Skeletal muscle tissue (tissue), 4 donors: ENCODE measurements around the gene PLVAP. TPM values are rescaled to one million over a fixed set of nuclear protein-coding genes. Genes with fewer than 3 reads are reported as not detected.

Experiments
- H3K27ac ChIP-seq: one replicate; pipeline ENCODE4 v1.7.0; 2013; ENCODE audit warnings: mild to moderate bottlenecking, low read depth, low read length, inconsistent platforms
- H3K27me3 ChIP-seq, 3 donors: one replicate each; pipeline ENCODE4 v1.7.0; 2013; ENCODE audit warnings: low read length in 3 of 3; ENCODE audit not compliant: control insufficient read depth in 3 of 3, insufficient read depth in 3 of 3
- H3K36me3 ChIP-seq, 3 donors: one replicate each; pipeline ENCODE4 v1.7.0; 2013; ENCODE audit warnings: low read length in 3 of 3; ENCODE audit not compliant: control insufficient read depth in 3 of 3, insufficient read depth in 3 of 3
- H3K4me1 ChIP-seq, 3 donors: one replicate each; pipeline ENCODE4 v1.7.0; 2013; ENCODE audit warnings: low read length in 3 of 3, mild to moderate bottlenecking in 3 of 3; ENCODE audit not compliant: control insufficient read depth in 3 of 3, insufficient read depth in 3 of 3
- H3K4me3 ChIP-seq, 3 donors: one replicate each; pipeline ENCODE4 v1.7.0; 2013; ENCODE audit warnings: low read length in 3 of 3
- H3K9ac ChIP-seq, 3 donors: one replicate each; pipeline ENCODE4 v1.7.0; 2013; ENCODE audit warnings: low read length in 3 of 3, mild to moderate bottlenecking in 3 of 3, moderate library complexity in 2 of 3, low read depth in 1 of 3
- H3K9me3 ChIP-seq, 3 donors: one replicate each; pipeline ENCODE4 v1.7.0; 2013; ENCODE audit warnings: low read length in 3 of 3; ENCODE audit not compliant: control insufficient read depth in 3 of 3
- total RNA-seq: library from RNA; depleted of rRNA; stranded (reverse); fragments of >200 nt; gene quantifications from one replicate; pipeline ENCODE4 v1.2.3, GENCODE V29; 2014
- donor health status: Osteomylitis.

Gene PLVAP
- total RNA-seq, 1 donor from 2014 or later = 12.5 TPM

DNA sequence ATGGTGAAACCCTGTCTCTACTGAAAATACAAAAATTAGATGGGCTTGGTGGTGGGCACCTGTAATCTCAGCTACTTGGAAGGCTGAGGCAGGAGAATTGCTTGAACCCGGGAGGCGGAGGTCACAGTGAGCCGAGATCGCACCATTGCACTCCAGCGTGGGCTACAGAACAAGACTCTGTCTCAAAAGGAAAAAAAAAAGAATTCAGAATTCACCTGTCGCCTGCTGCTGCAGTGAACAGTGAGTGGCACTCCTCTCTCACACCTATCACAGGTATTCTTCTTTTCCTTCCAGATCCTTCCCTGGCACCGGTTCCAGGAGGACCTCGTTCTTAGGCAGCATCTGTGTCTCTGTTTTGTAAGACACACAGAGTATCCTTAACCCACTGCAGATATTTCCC lies 37.0 kb upstream of the PLVAP start:
- H3K27ac ChIP-seq = no peak overlapping the region
- no peak overlapping the region for H3K4me3 ChIP-seq
- H3K4me1 ChIP-seq = peaks cover 1 to 10% (median 2%) of the 10 kb centered on the region in 3 donors
- H3K27me3 ChIP-seq = peaks cover 4 to 17% (median 4%) of the 10 kb centered on the region in 3 donors
- H3K36me3 ChIP-seq = no peaks in the 10 kb centered on the region
- H3K9me3 ChIP-seq = no peaks in the 10 kb centered on the region
- H3K9ac ChIP-seq = no peak overlapping the region

DNA sequence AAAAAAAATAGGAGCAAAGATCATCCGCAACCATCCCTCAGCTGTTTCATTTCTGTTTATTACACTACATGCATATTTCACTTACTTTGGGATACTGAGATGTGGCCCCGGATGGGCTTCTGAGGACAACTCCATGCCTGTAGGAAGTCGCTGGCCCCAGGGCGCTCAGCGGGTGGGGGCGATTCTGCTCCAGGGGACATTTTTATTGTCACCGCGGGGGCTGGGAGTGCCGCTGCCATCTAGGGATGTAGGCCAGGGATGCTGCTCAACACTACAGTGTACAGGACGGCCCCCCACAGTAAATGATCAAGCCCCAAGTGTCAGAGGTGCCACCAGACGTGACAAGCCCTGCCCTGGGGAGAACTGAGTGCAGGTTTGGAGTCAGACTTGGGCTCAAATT lies 34.7 kb upstream of the PLVAP start:
- no peak overlapping the region for H3K9ac ChIP-seq
- peaks cover 0 to 11% (median 1%) of the 10 kb centered on the region in 3 donors for H3K4me1 ChIP-seq
- no peaks in the 10 kb centered on the region for H3K36me3 ChIP-seq
- no peak overlapping the region for H3K4me3 ChIP-seq
- peaks cover 4 to 17% (median 4%) of the 10 kb centered on the region in 3 donors for H3K27me3 ChIP-seq
- no peaks in the 10 kb centered on the region for H3K9me3 ChIP-seq
- H3K27ac ChIP-seq = no peak overlapping the region

- peaks cover 11 to 13% (median 12%) of the 10 kb centered on the region in 3 donors for H3K4me1 ChIP-seq
- H3K9me3 ChIP-seq = no peaks in the 10 kb centered on the region
- no peak overlapping the region for H3K9ac ChIP-seq
- H3K27me3 ChIP-seq = peaks cover 0 to 12% (median 4%) of the 10 kb centered on the region in 3 donors
- no peak overlapping the region for H3K27ac ChIP-seq
- no peak overlapping the region for H3K4me3 ChIP-seq
- H3K36me3 ChIP-seq = no peaks in the 10 kb centered on the region
Observed at GRCh38 chr19:17409990-17410389, 32.8 kb upstream of the PLVAP start.

- Histone ChIP-seq H3K4me3 (peak overlapping the region; percentile 25 to 64 (median 49)), H3K9me3 (no peaks in the 10 kb centered on the region), H3K36me3 (no peaks in the 10 kb centered on the region), H3K9ac (peak overlapping the region; percentile 0 to 40 (median 29)), H3K4me1 (peaks cover 5 to 19% (median 11%) of the 10 kb centered on the region in 3 donors), H3K27me3 (peaks cover 0 to 8% (median 0%) of the 10 kb centered on the region in 3 donors), H3K27ac (peak overlapping the region; percentile 7)
Observed at GRCh38 chr19:17406887-17407196, 29.7 kb upstream of the PLVAP start.

- Histone ChIP-seq H3K9ac (peak overlapping the region; percentile 56 to 69 (median 65)), H3K27ac (peak overlapping the region; percentile 71), H3K27me3 (peaks cover 0 to 8% (median 0%) of the 10 kb centered on the region in 3 donors), H3K4me1 (peaks cover 5 to 19% (median 11%) of the 10 kb centered on the region in 3 donors), H3K9me3 (no peaks in the 10 kb centered on the region), H3K4me3 (peak overlapping the region; percentile 64 to 65 (median 65)), H3K36me3 (no peaks in the 10 kb centered on the region)
Observed at GRCh38 chr19:17406046-17406886, 29.1 kb upstream of the PLVAP start.

- Histone ChIP-seq H3K36me3 (no peaks in the 10 kb centered on the region), H3K4me3 (peak within 1 kb of the TSS; percentile 65 to 78 (median 72)), H3K27me3 (peaks cover 0 to 8% (median 0%) of the 10 kb centered on the region in 3 donors), H3K9me3 (no peaks in the 10 kb centered on the region), H3K9ac (peak within 1 kb of the TSS; percentile 64 to 76 (median 65)), H3K27ac (peak within 1 kb of the TSS; percentile 71), H3K4me1 (peaks cover 5 to 19% (median 11%) of the 10 kb centered on the region in 3 donors)
Observed at GRCh38 chr19:17405250-17406045, 28.3 kb upstream of the PLVAP start, which contains the start of gene BST2. BST2 (minus strand) TSS chr19:17405630; CDS start chr19:17405575, 55 bp downstream.

GRCh38 chr19:17404621-17405249 lies 27.6 kb upstream of the PLVAP start:
- H3K4me1 ChIP-seq = peaks cover 5 to 19% (median 11%) of the 10 kb centered on the region in 3 donors
- no peaks in the 10 kb centered on the region for H3K9me3 ChIP-seq
- peak overlapping the region; percentile 61 to 76 (median 64) for H3K9ac ChIP-seq
- peak overlapping the region; percentile 65 to 78 (median 72) for H3K4me3 ChIP-seq
- peak overlapping the region; percentile 71 for H3K27ac ChIP-seq
- H3K36me3 ChIP-seq = no peaks in the 10 kb centered on the region
- peaks cover 0 to 8% (median 0%) of the 10 kb centered on the region in 3 donors for H3K27me3 ChIP-seq

GRCh38 chr19:17404015-17404414 lies 26.9 kb upstream of the PLVAP start:
- Histone ChIP-seq H3K4me1 (peaks cover 5 to 19% (median 11%) of the 10 kb centered on the region in 3 donors), H3K36me3 (no peaks in the 10 kb centered on the region), H3K27me3 (peaks cover 0 to 8% (median 0%) of the 10 kb centered on the region in 3 donors), H3K27ac (no peak overlapping the region), H3K4me3 (peak overlapping the region in 1 of 3 donors; percentile 78), H3K9me3 (no peaks in the 10 kb centered on the region), H3K9ac (peak overlapping the region; percentile 25 to 64 (median 57))

DNA sequence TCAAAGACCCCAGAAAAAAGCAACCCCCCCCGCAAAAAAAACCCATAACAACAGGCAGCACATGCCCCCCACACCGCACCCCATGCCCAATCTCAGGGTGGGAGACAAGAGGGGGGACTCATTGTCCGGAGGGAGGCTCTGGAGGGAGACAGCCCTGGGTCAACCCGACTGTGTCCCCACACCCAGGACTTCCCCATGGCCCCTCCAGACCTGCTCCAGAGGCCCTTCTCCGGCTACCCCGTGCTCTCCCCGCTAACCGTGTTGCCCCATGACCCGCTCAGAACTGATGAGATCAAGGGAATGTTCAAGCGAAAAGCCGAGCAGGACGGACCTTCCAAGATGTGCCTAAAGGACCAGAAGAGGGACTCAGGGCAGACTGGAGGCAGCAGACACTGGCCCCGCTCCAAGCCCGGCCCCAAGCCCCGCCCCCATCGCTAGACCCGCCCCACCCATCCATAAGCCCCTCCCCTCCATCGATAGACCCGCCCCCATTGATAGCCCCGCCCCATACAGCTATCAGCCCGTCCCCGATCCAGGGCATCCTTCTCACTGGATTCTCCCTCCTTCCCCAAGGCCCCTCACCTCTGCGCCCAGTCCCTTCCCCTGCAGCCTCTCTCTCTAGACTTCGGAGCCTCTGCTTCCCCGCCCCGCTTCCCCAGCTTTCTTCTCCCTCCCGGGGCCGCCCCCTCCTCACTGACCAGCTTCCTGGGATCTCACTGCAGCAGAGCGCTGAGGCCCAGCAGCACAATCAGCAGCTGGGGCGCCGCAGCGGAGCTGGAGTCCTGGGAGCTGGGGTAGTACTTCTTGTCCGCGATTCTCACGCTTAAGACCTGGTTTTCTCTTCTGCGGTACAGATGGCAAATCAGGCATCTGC lies 26.1 kb upstream of the PLVAP start:
- Histone ChIP-seq H3K4me3 (no peak overlapping the region), H3K9ac (no peak overlapping the region), H3K27me3 (peaks cover 0 to 8% (median 0%) of the 10 kb centered on the region in 3 donors), H3K4me1 (peaks cover 5 to 19% (median 11%) of the 10 kb centered on the region in 3 donors), H3K27ac (no peak overlapping the region), H3K9me3 (no peaks in the 10 kb centered on the region), H3K36me3 (no peaks in the 10 kb centered on the region)
